Measurements from ENCODE around the gene COL17A1. TPM values are rescaled to one million over a fixed set of nuclear protein-coding genes. Genes with fewer than 3 reads are reported as not detected.

COL17A1 gene
- total RNA-seq, 4 donors from 2014 or later = 150 to 202 (median 191) TPM

GRCh38 chr10:104036518-104037260, 49.0 kb downstream of the COL17A1 start:
- Histone ChIP-seq H3K27ac (no peak overlapping the region), H3K4me3 (no peak overlapping the region), H3K9me3 (no peaks in the 10 kb centered on the region), H3K4me1 (no peaks in the 10 kb centered on the region), H3K36me3 (peaks cover 3 to 54% (median 17%) of the 10 kb centered on the region in 3 donors), H3K27me3 (no peaks in the 10 kb centered on the region)
- DNase-seq = no peak
- TF ChIP-seq, protein P1, sequence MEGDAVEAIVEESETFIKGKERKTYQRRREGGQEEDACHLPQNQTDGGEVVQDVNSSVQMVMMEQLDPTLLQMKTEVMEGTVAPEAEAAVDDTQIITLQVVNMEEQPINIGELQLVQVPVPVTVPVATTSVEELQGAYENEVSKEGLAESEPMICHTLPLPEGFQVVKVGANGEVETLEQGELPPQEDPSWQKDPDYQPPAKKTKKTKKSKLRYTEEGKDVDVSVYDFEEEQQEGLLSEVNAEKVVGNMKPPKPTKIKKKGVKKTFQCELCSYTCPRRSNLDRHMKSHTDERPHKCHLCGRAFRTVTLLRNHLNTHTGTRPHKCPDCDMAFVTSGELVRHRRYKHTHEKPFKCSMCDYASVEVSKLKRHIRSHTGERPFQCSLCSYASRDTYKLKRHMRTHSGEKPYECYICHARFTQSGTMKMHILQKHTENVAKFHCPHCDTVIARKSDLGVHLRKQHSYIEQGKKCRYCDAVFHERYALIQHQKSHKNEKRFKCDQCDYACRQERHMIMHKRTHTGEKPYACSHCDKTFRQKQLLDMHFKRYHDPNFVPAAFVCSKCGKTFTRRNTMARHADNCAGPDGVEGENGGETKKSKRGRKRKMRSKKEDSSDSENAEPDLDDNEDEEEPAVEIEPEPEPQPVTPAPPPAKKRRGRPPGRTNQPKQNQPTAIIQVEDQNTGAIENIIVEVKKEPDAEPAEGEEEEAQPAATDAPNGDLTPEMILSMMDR (IDR thresholded peaks at IDR 0.05) = no peak
- TF ChIP-seq POLR2A (IDR thresholded peaks at IDR 0.05) = no peak
- intact Hi-C loops (cut with DNase I) = no loop called here
- 73 to 74% methylated on average over 11 to 18 of the region's 21 CpGs for WGBS, 2 donors

GRCh38 chr10:104036069-104036384, 49.7 kb downstream of the COL17A1 start:
- DNase-seq = no peak
- TF ChIP-seq, protein P1 (IDR thresholded peaks at IDR 0.05) = no peak
- no peak for TF ChIP-seq POLR2A (IDR thresholded peaks at IDR 0.05)
- no peaks in the 10 kb centered on the region for H3K27me3 ChIP-seq
- H3K4me3 ChIP-seq = no peak overlapping the region
- no peak overlapping the region for H3K27ac ChIP-seq
- intact Hi-C loops (cut with DNase I) = no loop called here
- 53 to 67% methylated on average over 3 of the region's 3 CpGs for WGBS, 2 donors
- H3K4me1 ChIP-seq = no peaks in the 10 kb centered on the region
- no peaks in the 10 kb centered on the region for H3K9me3 ChIP-seq
- H3K36me3 ChIP-seq = peaks cover 3 to 54% (median 17%) of the 10 kb centered on the region in 3 donors

DNA sequence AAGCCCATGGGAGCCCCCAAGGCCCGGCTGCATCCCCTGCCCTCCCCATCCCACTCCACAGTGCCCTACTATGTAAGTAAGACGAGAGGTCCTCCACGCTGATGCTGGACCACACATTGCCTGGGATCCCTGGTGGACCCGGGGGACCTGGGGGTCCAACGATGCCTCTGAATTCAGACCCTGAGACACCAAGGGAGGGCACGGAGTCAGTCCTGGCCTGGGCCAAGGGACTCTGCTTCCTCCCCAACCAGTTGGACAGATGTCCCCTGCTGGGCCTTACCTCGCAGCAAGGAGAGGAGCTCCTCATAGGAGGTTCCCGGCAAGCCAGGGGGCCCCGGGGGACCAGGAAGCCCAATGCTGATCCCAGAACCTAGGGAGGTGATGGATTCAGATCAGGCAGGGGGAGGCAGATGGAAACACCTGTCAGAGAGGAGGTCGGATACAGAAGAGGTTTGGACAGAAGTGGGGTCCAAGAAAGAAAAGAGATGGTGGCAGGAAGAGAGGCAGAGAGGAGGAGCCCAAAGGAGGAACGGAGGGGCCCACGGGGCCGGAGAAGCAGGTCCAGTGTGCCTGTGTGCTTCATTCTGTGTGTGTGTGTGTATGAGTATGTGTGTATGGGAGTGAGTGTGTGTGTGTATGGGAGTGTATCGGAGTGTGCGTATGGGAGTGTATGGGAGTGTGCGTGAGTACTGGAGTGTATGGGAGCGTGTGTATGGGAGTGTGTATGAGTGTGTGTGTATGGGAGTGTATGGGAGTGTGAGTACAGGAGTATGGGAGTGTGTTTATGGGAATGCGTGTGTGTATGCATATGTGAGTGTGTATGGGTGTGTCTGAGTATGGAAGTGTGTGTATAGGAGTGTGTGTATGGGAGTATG, 50.2 kb downstream of the COL17A1 start:
- Histone ChIP-seq H3K36me3 (peaks cover 3 to 59% (median 17%) of the 10 kb centered on the region in 3 donors), H3K4me3 (no peak overlapping the region), H3K27me3 (no peaks in the 10 kb centered on the region), H3K4me1 (no peaks in the 10 kb centered on the region), H3K9me3 (no peaks in the 10 kb centered on the region), H3K27ac (no peak overlapping the region)
- intact Hi-C loops (cut with DNase I) = no loop called here
- no peak for DNase-seq
- 75 to 80% methylated on average over 12 of the region's 18 CpGs for WGBS, 2 donors
- no peak for TF ChIP-seq POLR2A (IDR thresholded peaks at IDR 0.05)
- TF ChIP-seq, protein P1 (IDR thresholded peaks at IDR 0.05) = no peak

GRCh38 chr10:104034401-104035193, 51.1 kb downstream of the COL17A1 start:
- intact Hi-C loops (cut with DNase I) = loop anchor here (5.0 kb wide), 1 partner anchor 132 kb away; no protein-coding TSS in a partner anchor
- Histone ChIP-seq H3K27ac (no peak overlapping the region), H3K4me1 (no peaks in the 10 kb centered on the region), H3K4me3 (no peak overlapping the region), H3K27me3 (no peaks in the 10 kb centered on the region), H3K9me3 (no peaks in the 10 kb centered on the region), H3K36me3 (peaks cover 3 to 67% (median 17%) of the 10 kb centered on the region in 3 donors)
- 60 to 69% methylated on average over 7 to 11 of the region's 23 CpGs for WGBS, 2 donors
- TF ChIP-seq POLR2A (IDR thresholded peaks at IDR 0.05) = no peak
- TF ChIP-seq, protein P1 (IDR thresholded peaks at IDR 0.05) = no peak
- no peak for DNase-seq
